Common myeloid progenitor, CD34-positive (primary cell): ENCODE results near the gene ARHGAP1.

Experiments
- CTCF ChIA-PET: fragments of 350-600 bp; sonication (Branson Sonifier 250); formaldehyde crosslinking; loops from one replicate; lab custom pipeline; 2021; ENCODE audit warnings: antibody characterized with exemption; lab: Charles Lee
- POLR2A ChIA-PET: fragments of 350-600 bp; sonication (Branson Sonifier 250); formaldehyde crosslinking; loops from one replicate; lab custom pipeline; 2021; ENCODE audit warnings: antibody characterized with exemption; lab: Charles Lee
- DNase-seq, 3 donors: peaks; one replicate each; pipeline versions ENCODE4 v3.0.0 to v3.0.0-alpha.2; 2013
- H3K27ac ChIP-seq, 2 experiments: 1 replicate in 1 of 2; 2 replicates in 1 of 2; pipeline ENCODE4 v1.7.0; 2013; ENCODE audit warnings: inconsistent platforms in 2 of 2, low read length in 2 of 2, mild to moderate bottlenecking in 2 of 2, low read depth in 1 of 2, moderate library complexity in 1 of 2; ENCODE audit not compliant: severe bottlenecking in 2 of 2, insufficient read depth in 1 of 2, poor library complexity in 1 of 2
- H3K27me3 ChIP-seq, 5 experiments: replicated peaks in 2 of 5; 1 replicate in 3 of 5; 2 replicates in 2 of 5; pipeline versions ENCODE4 v1.6.1 to v1.7.0; 2013; ENCODE audit warnings: low read length in 4 of 5, mild to moderate bottlenecking in 2 of 5, moderate library complexity in 2 of 5, inconsistent platforms in 1 of 5; ENCODE audit not compliant: insufficient read depth in 5 of 5, control insufficient read depth in 4 of 5
- H3K36me3 ChIP-seq, 4 experiments: 1 replicate in 2 of 4; 2 replicates in 2 of 4; pipeline versions ENCODE4 v1.6.1 to v1.7.0; 2013; ENCODE audit warnings: low read length in 3 of 4, control low read depth in 1 of 4, mild to moderate bottlenecking in 1 of 4; ENCODE audit not compliant: control insufficient read depth in 4 of 4, insufficient read depth in 4 of 4
- H3K4me1 ChIP-seq, 4 experiments: 1 replicate in 3 of 4; 2 replicates in 1 of 4; pipeline versions ENCODE4 v1.6.1 to v1.7.1; 2013; ENCODE audit warnings: low read length in 3 of 4, mild to moderate bottlenecking in 3 of 4, control low read depth in 1 of 4, inconsistent platforms in 1 of 4, moderate library complexity in 1 of 4; ENCODE audit not compliant: control insufficient read depth in 4 of 4, insufficient read depth in 4 of 4; ENCODE audit errors: control extremely low read depth in 1 of 4
- H3K4me3 ChIP-seq, 7 experiments: 1 replicate in 4 of 7; 2 replicates in 3 of 7; pipeline versions ENCODE4 v1.5.1 to v1.7.0; 2013; ENCODE audit warnings: mild to moderate bottlenecking in 7 of 7, low read length in 6 of 7, moderate library complexity in 6 of 7, inconsistent platforms in 2 of 7, low read depth in 2 of 7, control low read depth in 1 of 7; ENCODE audit not compliant: insufficient read depth in 4 of 7, control insufficient read depth in 1 of 7; ENCODE audit errors: extremely low read depth in 1 of 7
- H3K9me3 ChIP-seq, 5 experiments: 1 replicate in 4 of 5; 2 replicates in 1 of 5; pipeline versions ENCODE4 v1.6.1 to v1.7.1; 2013; ENCODE audit warnings: low read length in 4 of 5, mild to moderate bottlenecking in 2 of 5, inconsistent platforms in 1 of 5, low read depth in 1 of 5, moderate library complexity in 1 of 5; ENCODE audit not compliant: control insufficient read depth in 4 of 5, insufficient read depth in 2 of 5; ENCODE audit errors: control extremely low read depth in 1 of 5
- WGBS: methylation state at CpG from one replicate; pipeline ENCODE4 v1.1.5; 2013; ENCODE audit not compliant: insufficient coverage; 5-methylcytosine and 5-hydroxymethylcytosine counted together

Gene ARHGAP1

GRCh38 chr11:46662366-46662765 lies 38.1 kb downstream of the ARHGAP1 start:
- peaks cover 36 to 87% (median 63%) of the 10 kb centered on the region in 4 experiments for H3K36me3 ChIP-seq
- H3K27me3 ChIP-seq: no peaks in the 10 kb centered on the region
- H3K27ac ChIP-seq: no peak overlapping the region
- peaks cover 0 to 20% (median 7%) of the 10 kb centered on the region in 4 experiments for H3K4me1 ChIP-seq
- H3K4me3 ChIP-seq: no peak overlapping the region
- no peak for DNase-seq
- no peaks in the 10 kb centered on the region for H3K9me3 ChIP-seq
- POLR2A ChIA-PET: no interaction called here
- CTCF ChIA-PET: no interaction called here

GRCh38 chr11:46661836-46662235 lies 38.6 kb downstream of the ARHGAP1 start:
- H3K27me3 ChIP-seq: no peaks in the 10 kb centered on the region
- H3K36me3 ChIP-seq: peaks cover 34 to 87% (median 62%) of the 10 kb centered on the region in 4 experiments
- H3K4me3 ChIP-seq: no peak overlapping the region
- no peak overlapping the region for H3K27ac ChIP-seq
- no peak for DNase-seq
- ChIA-PET CTCF (interaction anchor here (0.7 to 1.3 kb wide), 2 partner anchors 9 to 12 kb away, joined by 3 to 4 read pairs; no protein-coding TSS in a partner anchor), POLR2A (interaction anchor here (0.6 kb wide), 1 partner anchor 274 kb away, joined by 3 read pairs; no protein-coding TSS in a partner anchor)
- peaks cover 0 to 20% (median 7%) of the 10 kb centered on the region in 4 experiments for H3K4me1 ChIP-seq
- no peaks in the 10 kb centered on the region for H3K9me3 ChIP-seq

- peaks cover 30 to 83% (median 60%) of the 10 kb centered on the region in 4 experiments for H3K36me3 ChIP-seq
- no peaks in the 10 kb centered on the region for H3K9me3 ChIP-seq
- H3K27me3 ChIP-seq: no peaks in the 10 kb centered on the region
- peak overlapping the region in 1 of 2 experiments; percentile 60 for H3K27ac ChIP-seq
- peak in 2 of 3 donors; percentile 86 for DNase-seq
- no CpG with 5 or more reads among the region's 1 CpG for WGBS
- H3K4me3 ChIP-seq: no peak overlapping the region
- peaks cover 0 to 20% (median 7%) of the 10 kb centered on the region in 4 experiments for H3K4me1 ChIP-seq
- POLR2A ChIA-PET: interaction anchor here (0.8 kb wide), 1 partner anchor 11 kb away, joined by 3 read pairs; no protein-coding TSS in a partner anchor
- CTCF ChIA-PET: interaction anchor here (0.7 to 2.6 kb wide), 8 partner anchors 10 to 42 kb away, joined by 3 to 8 read pairs (median 3); partner anchors contain the start of genes ARHGAP1 and ZNF408
Observed at GRCh38 chr11:46659908-46660307, 40.5 kb downstream of the ARHGAP1 start.

GRCh38 chr11:46658259-46658658 lies 42.2 kb downstream of the ARHGAP1 start:
- Histone ChIP-seq H3K27ac (no peak overlapping the region), H3K9me3 (no peaks in the 10 kb centered on the region), H3K36me3 (peaks cover 22 to 75% (median 51%) of the 10 kb centered on the region in 4 experiments), H3K4me3 (no peak overlapping the region), H3K27me3 (no peaks in the 10 kb centered on the region), H3K4me1 (peaks cover 0 to 20% (median 7%) of the 10 kb centered on the region in 4 experiments)
- DNase-seq: no peak
- WGBS: 98% methylated on average over 4 of the region's 4 CpGs
- CTCF ChIA-PET: interaction anchor here (1.3 to 2.6 kb wide), 2 partner anchors 11 to 33 kb away, joined by 3 to 8 read pairs; no protein-coding TSS in a partner anchor
- POLR2A ChIA-PET: no interaction called here

GRCh38 chr11:46657186-46657585 lies 43.2 kb downstream of the ARHGAP1 start:
- Histone ChIP-seq H3K9me3 (no peaks in the 10 kb centered on the region), H3K27me3 (no peaks in the 10 kb centered on the region), H3K4me1 (peaks cover 0 to 20% (median 7%) of the 10 kb centered on the region in 4 experiments), H3K4me3 (no peak overlapping the region), H3K27ac (no peak overlapping the region), H3K36me3 (peaks cover 22 to 77% (median 52%) of the 10 kb centered on the region in 4 experiments)
- ChIA-PET POLR2A (no interaction called here), CTCF (interaction anchor here (1.1 to 1.7 kb wide), 3 partner anchors 12 to 32 kb away, joined by 3 to 6 read pairs (median 4); no protein-coding TSS in a partner anchor)
- no peak for DNase-seq
- 100% methylated on average over 1 of the region's 3 CpGs for WGBS

GRCh38 chr11:46655631-46656030 lies 44.8 kb downstream of the ARHGAP1 start:
- peaks cover 22 to 80% (median 58%) of the 10 kb centered on the region in 4 experiments for H3K36me3 ChIP-seq

GRCh38 chr11:46649180-46649738 lies 51.2 kb downstream of the ARHGAP1 start:
- no peaks in the 10 kb centered on the region for H3K4me1 ChIP-seq
- POLR2A ChIA-PET: no interaction called here
- CTCF ChIA-PET: interaction anchor here (0.7 to 1.4 kb wide), 3 partner anchors 10 to 31 kb away, joined by 3 to 4 read pairs (median 3); partner anchors contain the start of gene ATG13
- H3K27ac ChIP-seq: no peak overlapping the region
- WGBS: 100% methylated on average over 2 of the region's 2 CpGs
- no peaks in the 10 kb centered on the region for H3K27me3 ChIP-seq
- H3K9me3 ChIP-seq: no peaks in the 10 kb centered on the region
- no peak overlapping the region for H3K4me3 ChIP-seq
- H3K36me3 ChIP-seq: peaks cover 26 to 73% (median 51%) of the 10 kb centered on the region in 4 experiments
- DNase-seq: no peak

More at GRCh38 chr11:46655631-46656030, 44.8 kb downstream of the ARHGAP1 start:
- Histone ChIP-seq H3K4me1 (peaks cover 0 to 18% (median 7%) of the 10 kb centered on the region in 4 experiments), H3K27ac (no peak overlapping the region), H3K27me3 (no peaks in the 10 kb centered on the region), H3K9me3 (no peaks in the 10 kb centered on the region), H3K4me3 (no peak overlapping the region)
- WGBS: 100% methylated on average over 3 of the region's 4 CpGs
- ChIA-PET POLR2A (no interaction called here), CTCF (no interaction called here)
- DNase-seq: no peak
